ENCODE results near the gene TBC1D23. TPM values are rescaled to one million over a fixed set of nuclear protein-coding genes. Genes with fewer than 3 reads are reported as not detected.
A peak's percentile ranks its signal among the peaks of the same experiment; 100 is the strongest.
"Not testable (repeated sequence)": the region's sequence is repeated elsewhere in the genome, so short reads cannot be mapped to it uniquely, and the experiment has no call there.

TBC1D23 gene
- total RNA-seq, 2 donors from 2014 or later, result 37.4 to 44.2 TPM

GRCh38 chr3:100263583-100263982, 2.8 kb downstream of the TBC1D23 start:
- H3K4me3 Mint-ChIP-seq, result peak overlapping the region; percentile 25
- peaks cover 41% of the 10 kb centered on the region for H3K4me1 Mint-ChIP-seq

GRCh38 chr3:100264242-100264641, 3.5 kb downstream of the TBC1D23 start:
- peak overlapping the region; percentile 2 for H3K27ac Mint-ChIP-seq
- no peaks in the 10 kb centered on the region for H3K27me3 Mint-ChIP-seq
- peaks cover 2% of the 10 kb centered on the region for H3K36me3 Mint-ChIP-seq (ENCODE audit: low read depth)
- peaks cover 41% of the 10 kb centered on the region for H3K4me1 Mint-ChIP-seq
- no peak for DNase-seq
- ATAC-seq, result no peak
- H3K9me3 ChIP-seq (ENCODE audit: control insufficient read depth, low read length, poor library complexity, severe bottlenecking), result no peaks in the 10 kb centered on the region
- H3K4me3 Mint-ChIP-seq, result no peak overlapping the region

More at GRCh38 chr3:100263583-100263982, 2.8 kb downstream of the TBC1D23 start:
- DNase-seq (no peak), ATAC-seq (no peak)
- peak overlapping the region; percentile 2 for H3K27ac Mint-ChIP-seq
- peaks cover 2% of the 10 kb centered on the region for H3K36me3 Mint-ChIP-seq (ENCODE audit: low read depth)
- no peaks in the 10 kb centered on the region for H3K27me3 Mint-ChIP-seq
- no peaks in the 10 kb centered on the region for H3K9me3 ChIP-seq (ENCODE audit: control insufficient read depth, low read length, poor library complexity, severe bottlenecking)

GRCh38 chr3:100265016-100265415, 4.2 kb downstream of the TBC1D23 start:
- Mint-ChIP-seq H3K27ac (no peak overlapping the region), H3K36me3 (ENCODE audit: low read depth) (peaks cover 2% of the 10 kb centered on the region), H3K4me1 (peaks cover 41% of the 10 kb centered on the region), H3K27me3 (no peaks in the 10 kb centered on the region), H3K4me3 (no peak overlapping the region)
- DNase-seq (no peak), ATAC-seq (no peak)
- no peaks in the 10 kb centered on the region for H3K9me3 ChIP-seq (ENCODE audit: control insufficient read depth, low read length, poor library complexity, severe bottlenecking)

- no peak overlapping the region for H3K4me3 Mint-ChIP-seq
- ATAC-seq (no peak), DNase-seq (no peak)
- peaks cover 6% of the 10 kb centered on the region for H3K36me3 Mint-ChIP-seq (ENCODE audit: low read depth)
- no peaks in the 10 kb centered on the region for H3K27me3 Mint-ChIP-seq
- peaks cover 38% of the 10 kb centered on the region for H3K4me1 Mint-ChIP-seq
- H3K9me3 ChIP-seq (ENCODE audit: control insufficient read depth, low read length, poor library complexity, severe bottlenecking), result no peaks in the 10 kb centered on the region
- no peak overlapping the region for H3K27ac Mint-ChIP-seq
Observed at GRCh38 chr3:100266531-100266930, 5.7 kb downstream of the TBC1D23 start.

GRCh38 chr3:100268156-100268555, 7.4 kb downstream of the TBC1D23 start:
- H3K27me3 Mint-ChIP-seq, result no peaks in the 10 kb centered on the region
- ATAC-seq (no peak), DNase-seq (no peak)
- no peaks in the 10 kb centered on the region for H3K9me3 ChIP-seq (ENCODE audit: control insufficient read depth, low read length, poor library complexity, severe bottlenecking)
- H3K27ac Mint-ChIP-seq, result no peak overlapping the region
- H3K36me3 Mint-ChIP-seq (ENCODE audit: low read depth), result peaks cover 7% of the 10 kb centered on the region
- H3K4me1 Mint-ChIP-seq, result peaks cover 33% of the 10 kb centered on the region
- no peak overlapping the region for H3K4me3 Mint-ChIP-seq

GRCh38 chr3:100269001-100269400, 8.2 kb downstream of the TBC1D23 start:
- Mint-ChIP-seq H3K4me1 (peaks cover 30% of the 10 kb centered on the region), H3K4me3 (no peak overlapping the region), H3K36me3 (ENCODE audit: low read depth) (peaks cover 7% of the 10 kb centered on the region), H3K27me3 (no peaks in the 10 kb centered on the region), H3K27ac (no peak overlapping the region)
- ATAC-seq, result no peak
- H3K9me3 ChIP-seq (ENCODE audit: control insufficient read depth, low read length, poor library complexity, severe bottlenecking), result no peaks in the 10 kb centered on the region
- DNase-seq, result no peak

- peaks cover 29% of the 10 kb centered on the region for H3K4me1 Mint-ChIP-seq
- H3K27ac Mint-ChIP-seq, result peak overlapping the region; percentile 84
- DNase-seq, result no peak
- H3K4me3 Mint-ChIP-seq, result no peak overlapping the region
- H3K27me3 Mint-ChIP-seq, result no peaks in the 10 kb centered on the region
- H3K9me3 ChIP-seq (ENCODE audit: control insufficient read depth, low read length, poor library complexity, severe bottlenecking), result no peaks in the 10 kb centered on the region
- peaks cover 7% of the 10 kb centered on the region for H3K36me3 Mint-ChIP-seq (ENCODE audit: low read depth)
- ATAC-seq, result no peak
Observed at GRCh38 chr3:100269410-100270214, 8.8 kb downstream of the TBC1D23 start.

- no peak for ATAC-seq
- H3K27me3 Mint-ChIP-seq, result no peaks in the 10 kb centered on the region
- peak overlapping the region; percentile 84 for H3K27ac Mint-ChIP-seq
- peaks cover 7% of the 10 kb centered on the region for H3K36me3 Mint-ChIP-seq (ENCODE audit: low read depth)
- peaks cover 30% of the 10 kb centered on the region for H3K4me1 Mint-ChIP-seq
- DNase-seq, result no peak
- no peaks in the 10 kb centered on the region for H3K9me3 ChIP-seq (ENCODE audit: control insufficient read depth, low read length, poor library complexity, severe bottlenecking)
- H3K4me3 Mint-ChIP-seq, result no peak overlapping the region
Observed at GRCh38 chr3:100270215-100270583, 9.4 kb downstream of the TBC1D23 start.

GRCh38 chr3:100271522-100271921, 10.7 kb downstream of the TBC1D23 start:
- ATAC-seq (no peak), DNase-seq (no peak)
- H3K4me1 Mint-ChIP-seq, result peaks cover 33% of the 10 kb centered on the region
- H3K27ac Mint-ChIP-seq, result peak overlapping the region; percentile 84
- peak overlapping the region; percentile 5 for H3K4me3 Mint-ChIP-seq
- H3K9me3 ChIP-seq (ENCODE audit: control insufficient read depth, low read length, poor library complexity, severe bottlenecking), result no peaks in the 10 kb centered on the region
- H3K27me3 Mint-ChIP-seq, result no peaks in the 10 kb centered on the region
- H3K36me3 Mint-ChIP-seq (ENCODE audit: low read depth), result peaks cover 7% of the 10 kb centered on the region

GRCh38 chr3:100272797-100273611, 12.2 kb downstream of the TBC1D23 start:
- not testable (repeated sequence) for H3K36me3 Mint-ChIP-seq (ENCODE audit: low read depth); ATAC-seq; H3K4me3 Mint-ChIP-seq; H3K27ac Mint-ChIP-seq; H3K9me3 ChIP-seq (ENCODE audit: control insufficient read depth, low read length, poor library complexity, severe bottlenecking); DNase-seq; H3K27me3 Mint-ChIP-seq
- peaks cover 31% of the 10 kb centered on the region for H3K4me1 Mint-ChIP-seq

- no peak for ATAC-seq
- no peaks in the 10 kb centered on the region for H3K9me3 ChIP-seq (ENCODE audit: control insufficient read depth, low read length, poor library complexity, severe bottlenecking)
- peaks cover 7% of the 10 kb centered on the region for H3K36me3 Mint-ChIP-seq (ENCODE audit: low read depth)
- no peak overlapping the region for H3K27ac Mint-ChIP-seq
- no peaks in the 10 kb centered on the region for H3K27me3 Mint-ChIP-seq
- H3K4me1 Mint-ChIP-seq, result peaks cover 35% of the 10 kb centered on the region
- no peak overlapping the region for H3K4me3 Mint-ChIP-seq
- no peak for DNase-seq
Observed at GRCh38 chr3:100274361-100274760, 13.6 kb downstream of the TBC1D23 start.

- Mint-ChIP-seq H3K4me3 (no peak overlapping the region), H3K27me3 (no peaks in the 10 kb centered on the region), H3K4me1 (peaks cover 19% of the 10 kb centered on the region), H3K27ac (no peak overlapping the region), H3K36me3 (ENCODE audit: low read depth) (no peaks in the 10 kb centered on the region)
- DNase-seq (no peak), ATAC-seq (no peak)
- H3K9me3 ChIP-seq (ENCODE audit: control insufficient read depth, low read length, poor library complexity, severe bottlenecking), result no peaks in the 10 kb centered on the region
Observed at GRCh38 chr3:100277255-100277800, 16.5 kb downstream of the TBC1D23 start.

- no peak for DNase-seq
- no peaks in the 10 kb centered on the region for H3K36me3 Mint-ChIP-seq (ENCODE audit: low read depth)
- peak overlapping the region; percentile 29 for H3K27ac Mint-ChIP-seq
- H3K4me3 Mint-ChIP-seq, result no peak overlapping the region
- peaks cover 16% of the 10 kb centered on the region for H3K4me1 Mint-ChIP-seq
- ATAC-seq, result no peak
- H3K9me3 ChIP-seq (ENCODE audit: control insufficient read depth, low read length, poor library complexity, severe bottlenecking), result no peaks in the 10 kb centered on the region
- no peaks in the 10 kb centered on the region for H3K27me3 Mint-ChIP-seq
Observed at GRCh38 chr3:100278910-100279309, 18.1 kb downstream of the TBC1D23 start.

Data from T-helper 17 cell (primary cell).